Fibroblast of upper back skin (primary cell): ENCODE results near the gene MMAB.
"Not testable (repeated sequence)": the region's sequence is repeated elsewhere in the genome, so short reads cannot be mapped to it uniquely, and the experiment has no call there.

Source experiments
- DNase-seq: peaks from one replicate; pipeline ENCODE4 v3.0.0-alpha.2; 2013

MMAB gene

GRCh38 chr12:109573029-109573913 is at the start of gene MMAB, which contains the start of gene MVK:
Gene MMAB (minus strand): TSS chr12:109573504. CDS start chr12:109573480, 24 bp downstream.
Gene MVK (plus strand): TSS chr12:109573794. CDS start chr12:109574823, 1,029 bp downstream.
- peak; percentile 99 for DNase-seq

- DNase-seq = no peak
Observed at GRCh38 chr12:109621901-109622364, 48.6 kb upstream of the MMAB start.

- DNase-seq = peak; percentile 18
Observed at GRCh38 chr12:109621211-109621694, 47.9 kb upstream of the MMAB start.

- DNase-seq = no peak
Observed at GRCh38 chr12:109619002-109619604, 45.8 kb upstream of the MMAB start.

GRCh38 chr12:109618082-109618481 is 44.8 kb upstream of the MMAB start:
- DNase-seq = no peak

- DNase-seq = no peak
Observed at GRCh38 chr12:109617491-109617890, 44.2 kb upstream of the MMAB start.

GRCh38 chr12:109615556-109616229 is 42.4 kb upstream of the MMAB start:
- no peak for DNase-seq

GRCh38 chr12:109613649-109614455 is 40.5 kb upstream of the MMAB start:
- no peak for DNase-seq

GRCh38 chr12:109612975-109613502 is 39.7 kb upstream of the MMAB start:
- peak; percentile 4 for DNase-seq

- no peak for DNase-seq
Observed at GRCh38 chr12:109612003-109612402, 38.7 kb upstream of the MMAB start.

- no peak for DNase-seq
Observed at GRCh38 chr12:109611223-109611622, 37.9 kb upstream of the MMAB start.

- no peak for DNase-seq
Observed at GRCh38 chr12:109610523-109610922, 37.2 kb upstream of the MMAB start.

- DNase-seq = no peak
Observed at GRCh38 chr12:109609342-109609741, 36.0 kb upstream of the MMAB start.

- DNase-seq = no peak
Observed at GRCh38 chr12:109608793-109609192, 35.5 kb upstream of the MMAB start.

- DNase-seq = no peak
Observed at GRCh38 chr12:109608270-109608669, 35.0 kb upstream of the MMAB start.

GRCh38 chr12:109607618-109608017 is 34.3 kb upstream of the MMAB start:
- DNase-seq = no peak

- DNase-seq = peak; percentile 3
Observed at GRCh38 chr12:109606320-109607028, 33.2 kb upstream of the MMAB start.

- DNase-seq = no peak
Observed at GRCh38 chr12:109605599-109606228, 32.4 kb upstream of the MMAB start.

GRCh38 chr12:109605016-109605415 is 31.7 kb upstream of the MMAB start:
- DNase-seq = no peak

GRCh38 chr12:109604132-109604585 is 30.9 kb upstream of the MMAB start:
- DNase-seq = no peak

- not testable (repeated sequence) for DNase-seq
Observed at GRCh38 chr12:109602132-109602531, 28.8 kb upstream of the MMAB start.
